ENCODE results near the gene DOK7.
"Not testable (repeated sequence)": the region's sequence is repeated elsewhere in the genome, so short reads cannot be mapped to it uniquely, and the experiment has no call there.

Gene DOK7

GRCh38 chr4:3500111-3500510 lies 37.0 kb downstream of the DOK7 start:
- H3K9me3 Mint-ChIP-seq, result no peaks in the 10 kb centered on the region
- no peak overlapping the region for H3K27ac Mint-ChIP-seq
- no peak overlapping the region for H3K4me3 Mint-ChIP-seq
- H3K36me3 Mint-ChIP-seq (ENCODE audit: low read depth), result peaks cover 4% of the 10 kb centered on the region
- peaks cover 2% of the 10 kb centered on the region for H3K27me3 Mint-ChIP-seq
- DNase-seq (no peak), ATAC-seq (no peak)
- H3K4me1 Mint-ChIP-seq, result peaks cover 4% of the 10 kb centered on the region

- H3K9me3 Mint-ChIP-seq, result no peaks in the 10 kb centered on the region
- ATAC-seq (no peak), DNase-seq (no peak)
- H3K36me3 Mint-ChIP-seq (ENCODE audit: low read depth), result peaks cover 7% of the 10 kb centered on the region
- peaks cover 4% of the 10 kb centered on the region for H3K4me1 Mint-ChIP-seq
- no peak overlapping the region for H3K27ac Mint-ChIP-seq
- H3K27me3 Mint-ChIP-seq, result no peaks in the 10 kb centered on the region
- H3K4me3 Mint-ChIP-seq, result no peak overlapping the region
Observed at GRCh38 chr4:3500634-3501101, 37.6 kb downstream of the DOK7 start.

- ATAC-seq (no peak), DNase-seq (no peak)
- H3K4me3 Mint-ChIP-seq, result no peak overlapping the region
- no peaks in the 10 kb centered on the region for H3K27me3 Mint-ChIP-seq
- peaks cover 4% of the 10 kb centered on the region for H3K4me1 Mint-ChIP-seq
- peaks cover 8% of the 10 kb centered on the region for H3K36me3 Mint-ChIP-seq (ENCODE audit: low read depth)
- H3K27ac Mint-ChIP-seq, result no peak overlapping the region
- H3K9me3 Mint-ChIP-seq, result no peaks in the 10 kb centered on the region
Observed at GRCh38 chr4:3501126-3501824, 38.2 kb downstream of the DOK7 start.

- Mint-ChIP-seq H3K4me1 (peaks cover 4% of the 10 kb centered on the region), H3K36me3 (ENCODE audit: low read depth) (peaks cover 11% of the 10 kb centered on the region), H3K27ac (no peak overlapping the region), H3K4me3 (no peak overlapping the region), H3K9me3 (no peaks in the 10 kb centered on the region), H3K27me3 (no peaks in the 10 kb centered on the region)
- no peak for ATAC-seq
- no peak for DNase-seq
Observed at GRCh38 chr4:3501825-3502425, 38.8 kb downstream of the DOK7 start.

- Mint-ChIP-seq H3K36me3 (ENCODE audit: low read depth) (peaks cover 18% of the 10 kb centered on the region), H3K27ac (no peak overlapping the region), H3K9me3 (no peaks in the 10 kb centered on the region), H3K27me3 (no peaks in the 10 kb centered on the region), H3K4me3 (no peak overlapping the region), H3K4me1 (peaks cover 4% of the 10 kb centered on the region)
- ATAC-seq (no peak), DNase-seq (no peak)
Observed at GRCh38 chr4:3502941-3503936, 40.1 kb downstream of the DOK7 start.

GRCh38 chr4:3505231-3505630 lies 42.1 kb downstream of the DOK7 start:
- no peak for ATAC-seq

GRCh38 chr4:3508542-3508941 lies 45.4 kb downstream of the DOK7 start:
- DNase-seq (no peak), ATAC-seq (no peak)
- Mint-ChIP-seq H3K27me3 (no peaks in the 10 kb centered on the region), H3K36me3 (ENCODE audit: low read depth) (peaks cover 46% of the 10 kb centered on the region), H3K27ac (no peak overlapping the region), H3K4me1 (peaks cover 1% of the 10 kb centered on the region), H3K9me3 (no peaks in the 10 kb centered on the region), H3K4me3 (no peak overlapping the region)

More at GRCh38 chr4:3505231-3505630, 42.1 kb downstream of the DOK7 start:
- no peaks in the 10 kb centered on the region for H3K9me3 Mint-ChIP-seq
- H3K4me1 Mint-ChIP-seq, result peaks cover 4% of the 10 kb centered on the region
- no peak for DNase-seq
- H3K36me3 Mint-ChIP-seq (ENCODE audit: low read depth), result peaks cover 29% of the 10 kb centered on the region
- H3K27me3 Mint-ChIP-seq, result no peaks in the 10 kb centered on the region
- H3K4me3 Mint-ChIP-seq, result no peak overlapping the region
- H3K27ac Mint-ChIP-seq, result no peak overlapping the region

- no peak for ATAC-seq
- Mint-ChIP-seq H3K36me3 (ENCODE audit: low read depth) (peaks cover 43% of the 10 kb centered on the region), H3K9me3 (no peaks in the 10 kb centered on the region), H3K27me3 (no peaks in the 10 kb centered on the region), H3K27ac (no peak overlapping the region), H3K4me1 (no peaks in the 10 kb centered on the region), H3K4me3 (no peak overlapping the region)
- no peak for DNase-seq
Observed at GRCh38 chr4:3510481-3510880, 47.4 kb downstream of the DOK7 start.

- Mint-ChIP-seq H3K9me3 (no peaks in the 10 kb centered on the region), H3K4me3 (no peak overlapping the region), H3K4me1 (no peaks in the 10 kb centered on the region), H3K27ac (no peak overlapping the region), H3K36me3 (ENCODE audit: low read depth) (peaks cover 41% of the 10 kb centered on the region), H3K27me3 (no peaks in the 10 kb centered on the region)
- DNase-seq (no peak), ATAC-seq (no peak)
Observed at GRCh38 chr4:3511187-3511586, 48.1 kb downstream of the DOK7 start.

GRCh38 chr4:3511601-3512000 lies 48.5 kb downstream of the DOK7 start:
- H3K27me3 Mint-ChIP-seq, H3K9me3 Mint-ChIP-seq, ATAC-seq, H3K4me1 Mint-ChIP-seq, DNase-seq, H3K27ac Mint-ChIP-seq, H3K4me3 Mint-ChIP-seq: not testable (repeated sequence)
- peaks cover 39% of the 10 kb centered on the region for H3K36me3 Mint-ChIP-seq (ENCODE audit: low read depth)

GRCh38 chr4:3512279-3512678 lies 49.2 kb downstream of the DOK7 start:
- H3K27ac Mint-ChIP-seq, result no peak overlapping the region
- no peak for DNase-seq
- H3K27me3 Mint-ChIP-seq, result no peaks in the 10 kb centered on the region
- no peak overlapping the region for H3K4me3 Mint-ChIP-seq
- no peaks in the 10 kb centered on the region for H3K4me1 Mint-ChIP-seq
- H3K36me3 Mint-ChIP-seq (ENCODE audit: low read depth), result peaks cover 39% of the 10 kb centered on the region
- ATAC-seq, result no peak
- H3K9me3 Mint-ChIP-seq, result no peaks in the 10 kb centered on the region

GRCh38 chr4:3512719-3513118 lies 49.6 kb downstream of the DOK7 start:
- no peaks in the 10 kb centered on the region for H3K4me1 Mint-ChIP-seq
- no peaks in the 10 kb centered on the region for H3K27me3 Mint-ChIP-seq
- H3K27ac Mint-ChIP-seq, result no peak overlapping the region
- H3K36me3 Mint-ChIP-seq (ENCODE audit: low read depth), result peaks cover 36% of the 10 kb centered on the region
- H3K4me3 Mint-ChIP-seq, result no peak overlapping the region
- no peaks in the 10 kb centered on the region for H3K9me3 Mint-ChIP-seq
- DNase-seq (no peak), ATAC-seq (no peak)

- Mint-ChIP-seq H3K36me3 (ENCODE audit: low read depth) (peaks cover 31% of the 10 kb centered on the region), H3K9me3 (no peaks in the 10 kb centered on the region), H3K4me3 (no peak overlapping the region), H3K27ac (no peak overlapping the region), H3K27me3 (no peaks in the 10 kb centered on the region), H3K4me1 (no peaks in the 10 kb centered on the region)
- ATAC-seq (no peak), DNase-seq (no peak)
Observed at GRCh38 chr4:3513807-3514206, 50.7 kb downstream of the DOK7 start.

GRCh38 chr4:3514221-3514780 lies 51.2 kb downstream of the DOK7 start:
- Mint-ChIP-seq H3K4me3 (no peak overlapping the region), H3K36me3 (ENCODE audit: low read depth) (peaks cover 29% of the 10 kb centered on the region), H3K4me1 (no peaks in the 10 kb centered on the region), H3K27me3 (no peaks in the 10 kb centered on the region), H3K9me3 (no peaks in the 10 kb centered on the region), H3K27ac (no peak overlapping the region)
- no peak for DNase-seq
- no peak for ATAC-seq
